Osteoblast (primary cell): ENCODE results near the gene MTOR. TPM values are rescaled to one million over a fixed set of nuclear protein-coding genes. Genes with fewer than 3 reads are reported as not detected.

ENCODE experiments used
- DNase-seq: peaks from one replicate; pipeline ENCODE4 v3.0.0; 2011; ENCODE audit warnings: low spot score, mixed read lengths; ENCODE audit not compliant: insufficient read length; ENCODE audit errors: missing footprints
- H2AFZ ChIP-seq: 2 replicates; pipeline ENCODE4 v1.6.0; 2011; ENCODE audit warnings: mild to moderate bottlenecking, low read length
- H3K27ac ChIP-seq: 2 replicates; pipeline ENCODE4 v1.5.1; 2011; ENCODE audit warnings: mild to moderate bottlenecking, low read depth, low read length, moderate library complexity
- H3K27me3 ChIP-seq: 2 replicates; pipeline ENCODE4 v1.6.0; 2012; ENCODE audit warnings: mild to moderate bottlenecking, control low read depth, inconsistent platforms, low read length, moderate library complexity; ENCODE audit not compliant: insufficient read depth
- H3K36me3 ChIP-seq: 2 replicates; pipeline ENCODE4 v1.5.1; 2011; ENCODE audit warnings: mild to moderate bottlenecking, low read length, control low read depth, moderate library complexity; ENCODE audit not compliant: insufficient read depth
- H3K4me1 ChIP-seq: 2 replicates; pipeline ENCODE4 v1.5.1; 2011; ENCODE audit warnings: mild to moderate bottlenecking, low read length, control low read depth, moderate library complexity; ENCODE audit not compliant: insufficient read depth
- H3K4me2 ChIP-seq: 2 replicates; pipeline ENCODE4 v1.6.0; 2011; ENCODE audit warnings: mild to moderate bottlenecking, low read length; ENCODE audit not compliant: insufficient read depth
- H3K4me3 ChIP-seq: fragments of 200-600 bp; sonication (generic); 3 replicates; pipeline ENCODE4 v1.5.1; 2012; ENCODE audit warnings: mild to moderate bottlenecking, low read length, inconsistent platforms; ENCODE audit not compliant: insufficient read depth
- H3K79me2 ChIP-seq: 2 replicates; pipeline ENCODE4 v1.6.0; 2012; ENCODE audit warnings: mild to moderate bottlenecking, low read length, control low read depth, inconsistent platforms; ENCODE audit not compliant: insufficient read depth
- H3K9me3 ChIP-seq: 2 replicates; pipeline ENCODE4 v1.5.1; 2011; ENCODE audit warnings: low read depth, low read length, control low read depth
- H4K20me1 ChIP-seq: 2 replicates; pipeline ENCODE4 v1.6.0; 2012; ENCODE audit warnings: mild to moderate bottlenecking, low read length, control low read depth; ENCODE audit not compliant: insufficient read depth
- total RNA-seq: library from RNA; depleted of rRNA; stranded (reverse); fragments of >200 nt; gene quantifications from 2 replicates; pipeline ENCODE4 v1.2.3, GENCODE V29; 2012
- TF ChIP-seq, protein P1 (sequence below): IDR thresholded peaks from 2 replicates; pipeline ENCODE4 v1.5.1; 2011; ENCODE audit warnings: mild to moderate bottlenecking, low read depth, low read length, moderate library complexity; ENCODE audit errors: extremely low read depth

Gene MTOR
- total RNA-seq, 1 donor = 34.0 TPM

DNA sequence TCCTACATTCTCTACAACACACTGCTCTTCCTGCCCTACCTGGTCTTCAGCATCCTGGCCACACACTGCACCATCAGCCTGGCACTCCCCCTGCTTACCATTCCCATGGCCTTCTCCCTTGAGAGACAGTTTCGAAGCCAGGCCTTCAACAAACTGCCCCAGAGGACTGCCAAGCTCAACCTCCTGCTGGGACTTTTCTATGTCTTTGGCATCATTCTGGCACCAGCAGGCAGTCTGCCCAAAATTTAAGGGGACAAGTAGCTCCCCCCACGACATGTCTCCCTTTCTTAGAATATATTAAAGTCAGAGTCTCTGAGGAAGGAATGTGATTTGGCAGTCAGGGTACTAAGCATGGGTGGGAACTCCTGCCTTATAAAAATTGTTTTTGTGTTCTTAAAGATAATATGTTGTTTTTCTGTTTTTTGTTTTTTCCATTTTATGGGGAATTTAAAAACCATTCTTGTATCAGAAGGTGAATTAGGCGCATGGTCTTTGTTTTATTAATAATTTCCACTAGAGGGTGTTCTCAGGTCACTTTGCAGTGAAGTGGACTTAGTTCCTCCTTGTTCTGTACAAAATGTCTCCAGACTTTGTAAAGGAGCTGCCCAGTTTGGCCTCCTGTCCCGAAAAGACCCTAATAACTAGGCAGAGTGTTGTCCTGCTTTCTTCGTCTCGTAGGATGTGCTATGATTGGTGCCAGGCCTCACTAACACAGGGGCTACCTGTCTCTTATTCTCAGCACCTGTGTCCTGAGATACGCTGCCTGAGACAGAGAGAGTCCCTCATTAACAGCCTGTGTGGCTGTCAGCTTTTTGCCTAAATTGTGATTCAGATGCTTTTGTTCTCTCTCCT is 23.8 kb upstream of the MTOR start:
- H3K27ac ChIP-seq = no peak overlapping the region
- peak; percentile 67 for DNase-seq
- H3K4me1 ChIP-seq = peaks cover 27% of the 10 kb centered on the region
- H3K4me2 ChIP-seq = no peak overlapping the region
- H3K79me2 ChIP-seq = no peaks in the 10 kb centered on the region
- H3K27me3 ChIP-seq = no peaks in the 10 kb centered on the region
- H4K20me1 ChIP-seq = peaks cover 43% of the 10 kb centered on the region
- H2AFZ ChIP-seq = no peak overlapping the region
- H3K9me3 ChIP-seq = no peaks in the 10 kb centered on the region
- H3K4me3 ChIP-seq = no peak overlapping the region
- TF ChIP-seq, protein P1, sequence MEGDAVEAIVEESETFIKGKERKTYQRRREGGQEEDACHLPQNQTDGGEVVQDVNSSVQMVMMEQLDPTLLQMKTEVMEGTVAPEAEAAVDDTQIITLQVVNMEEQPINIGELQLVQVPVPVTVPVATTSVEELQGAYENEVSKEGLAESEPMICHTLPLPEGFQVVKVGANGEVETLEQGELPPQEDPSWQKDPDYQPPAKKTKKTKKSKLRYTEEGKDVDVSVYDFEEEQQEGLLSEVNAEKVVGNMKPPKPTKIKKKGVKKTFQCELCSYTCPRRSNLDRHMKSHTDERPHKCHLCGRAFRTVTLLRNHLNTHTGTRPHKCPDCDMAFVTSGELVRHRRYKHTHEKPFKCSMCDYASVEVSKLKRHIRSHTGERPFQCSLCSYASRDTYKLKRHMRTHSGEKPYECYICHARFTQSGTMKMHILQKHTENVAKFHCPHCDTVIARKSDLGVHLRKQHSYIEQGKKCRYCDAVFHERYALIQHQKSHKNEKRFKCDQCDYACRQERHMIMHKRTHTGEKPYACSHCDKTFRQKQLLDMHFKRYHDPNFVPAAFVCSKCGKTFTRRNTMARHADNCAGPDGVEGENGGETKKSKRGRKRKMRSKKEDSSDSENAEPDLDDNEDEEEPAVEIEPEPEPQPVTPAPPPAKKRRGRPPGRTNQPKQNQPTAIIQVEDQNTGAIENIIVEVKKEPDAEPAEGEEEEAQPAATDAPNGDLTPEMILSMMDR = peak; percentile 47
- peaks cover 6% of the 10 kb centered on the region for H3K36me3 ChIP-seq

DNA sequence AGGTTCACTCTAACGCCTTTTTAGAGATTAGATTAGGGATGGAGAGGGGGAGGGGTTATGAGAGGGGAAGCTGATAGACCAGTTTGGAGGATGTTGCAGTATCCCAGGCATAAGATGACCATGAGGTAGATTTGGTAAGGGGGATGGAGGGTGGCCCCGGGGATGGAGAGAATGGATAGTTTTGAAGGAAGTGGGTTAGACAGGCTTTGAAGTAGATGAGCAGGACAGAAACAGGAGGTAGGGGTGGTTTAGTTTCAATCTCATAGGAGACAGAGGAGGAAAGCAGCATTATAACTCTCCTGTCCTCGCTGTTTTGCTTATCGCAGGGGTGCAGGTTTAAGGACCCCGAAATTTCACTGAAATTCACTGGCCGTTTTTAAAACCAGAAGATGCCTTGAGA is 22.4 kb upstream of the MTOR start:
- Histone ChIP-seq H3K27ac (no peak overlapping the region), H3K27me3 (no peaks in the 10 kb centered on the region), H3K9me3 (no peaks in the 10 kb centered on the region), H3K36me3 (peaks cover 6% of the 10 kb centered on the region), H3K4me2 (no peak overlapping the region), H4K20me1 (peaks cover 41% of the 10 kb centered on the region), H3K79me2 (no peaks in the 10 kb centered on the region), H2AFZ (no peak overlapping the region), H3K4me1 (peaks cover 27% of the 10 kb centered on the region), H3K4me3 (no peak overlapping the region)
- TF ChIP-seq, protein P1 = no peak
- peak; percentile 34 for DNase-seq

DNA sequence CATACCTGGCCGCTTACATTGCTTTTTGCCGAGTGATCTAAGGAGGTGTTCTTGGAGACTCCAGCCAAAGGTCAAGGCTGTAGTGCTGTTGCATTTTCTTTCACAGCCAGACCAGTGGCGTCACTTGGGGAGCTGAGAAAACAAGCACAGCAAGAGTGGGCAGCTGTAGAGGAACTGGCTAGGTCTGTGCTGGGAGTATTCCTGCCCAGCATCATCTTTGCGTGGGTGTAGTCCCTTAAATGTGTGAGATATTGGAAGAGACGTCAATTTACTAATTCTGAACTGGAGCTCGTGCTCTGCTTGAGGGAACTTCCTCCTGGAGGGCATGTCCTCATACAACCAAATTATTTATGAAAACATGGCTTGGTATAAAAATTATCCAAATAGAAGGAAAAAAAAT is 20.8 kb upstream of the MTOR start:
- TF ChIP-seq, protein P1 = no peak
- no peaks in the 10 kb centered on the region for H3K27me3 ChIP-seq
- H3K36me3 ChIP-seq = peaks cover 6% of the 10 kb centered on the region
- H3K9me3 ChIP-seq = no peaks in the 10 kb centered on the region
- H4K20me1 ChIP-seq = peaks cover 37% of the 10 kb centered on the region
- H3K79me2 ChIP-seq = no peaks in the 10 kb centered on the region
- no peak overlapping the region for H2AFZ ChIP-seq
- DNase-seq = no peak
- H3K4me1 ChIP-seq = peaks cover 27% of the 10 kb centered on the region
- H3K4me3 ChIP-seq = no peak overlapping the region
- no peak overlapping the region for H3K27ac ChIP-seq
- no peak overlapping the region for H3K4me2 ChIP-seq

DNA sequence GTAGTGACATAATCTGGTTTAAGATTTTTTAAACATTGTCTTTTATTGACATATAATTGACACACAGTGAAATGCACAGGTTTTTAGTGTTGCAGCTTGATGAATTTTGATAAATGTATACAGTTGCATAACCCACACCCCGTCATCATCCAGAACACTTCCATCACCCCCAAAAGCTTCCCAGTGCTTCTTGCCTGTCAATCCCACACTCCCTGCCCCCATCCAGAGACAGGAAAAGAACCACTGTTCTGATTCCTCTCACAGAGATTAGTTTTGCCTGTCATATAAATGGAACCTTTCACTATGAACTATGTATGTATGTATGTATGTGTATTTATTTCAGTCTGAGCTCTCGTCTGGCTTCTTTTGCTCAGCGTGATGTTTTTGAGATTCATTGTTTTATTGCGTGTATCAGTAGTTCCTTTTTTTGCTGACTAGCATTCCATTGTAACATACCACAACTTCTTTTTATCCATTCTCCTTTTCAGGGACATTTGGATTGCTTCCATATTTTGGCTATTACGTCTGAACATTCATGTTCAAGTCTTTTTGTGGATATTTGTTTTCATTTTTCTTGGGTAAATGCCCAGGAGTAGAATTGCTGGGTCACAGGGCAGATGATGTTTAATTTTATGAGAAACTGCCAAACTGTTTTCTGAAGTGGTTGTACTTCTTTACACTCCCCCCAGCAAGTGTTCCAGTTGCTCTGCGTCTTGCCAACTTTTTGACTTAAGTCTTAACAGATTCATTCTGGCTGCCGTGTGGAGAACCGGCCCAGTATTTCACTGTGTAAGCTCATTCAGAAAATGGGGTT is 19.4 kb upstream of the MTOR start:
- Histone ChIP-seq H3K9me3 (no peaks in the 10 kb centered on the region), H3K4me1 (peaks cover 19% of the 10 kb centered on the region), H3K36me3 (peaks cover 6% of the 10 kb centered on the region), H4K20me1 (peaks cover 32% of the 10 kb centered on the region), H2AFZ (no peak overlapping the region), H3K79me2 (no peaks in the 10 kb centered on the region), H3K27ac (peak overlapping the region; percentile 82), H3K4me3 (peak overlapping the region; percentile 23), H3K4me2 (peak overlapping the region; percentile 60), H3K27me3 (no peaks in the 10 kb centered on the region)
- TF ChIP-seq, protein P1 = no peak
- DNase-seq = peak; percentile 87
